Stimulated activated CD4-positive, alpha-beta T cell treated with anti-CD3 and anti-CD28 coated beads, Interleukin-1b, Interleukin-23, amount 100 ng/mL, for 1 hour (primary cell): ENCODE results near the gene TAF13.
"Not testable (repeated sequence)": the region's sequence is repeated elsewhere in the genome, so short reads cannot be mapped to it uniquely, and the experiment has no call there.

Experiments used
- DNase-seq, 2 donors: peaks; one replicate each; pipeline ENCODE4 v3.0.0-alpha.2; 2020; ENCODE audit warnings: low read depth in 2 of 2

TAF13 gene

GRCh38 chr1:109046671-109047070 is 29.1 kb downstream of the TAF13 start:
- no peak for DNase-seq

GRCh38 chr1:109045595-109045994 is 30.2 kb downstream of the TAF13 start:
- DNase-seq: no peak

- peak; percentile 81 to 91 for DNase-seq
Observed at GRCh38 chr1:109041621-109042468, 34.0 kb downstream of the TAF13 start, which contains the start of gene WDR47. TSS of gene WDR47 (minus strand) at chr1:109042102. CDS start at chr1:109023512, 18,590 bp downstream.

- peak in 1 of 2 donors; percentile 3 for DNase-seq
Observed at GRCh38 chr1:109040989-109041620, 34.7 kb downstream of the TAF13 start.

GRCh38 chr1:109040627-109040988 is 35.2 kb downstream of the TAF13 start:
- no peak for DNase-seq

- DNase-seq: no peak
Observed at GRCh38 chr1:109034382-109034781, 41.4 kb downstream of the TAF13 start.

- not testable (repeated sequence) for DNase-seq
Observed at GRCh38 chr1:109029493-109029892, 46.3 kb downstream of the TAF13 start.

- no peak for DNase-seq
Observed at GRCh38 chr1:109027841-109028240, 48.0 kb downstream of the TAF13 start.

- DNase-seq: no peak
Observed at GRCh38 chr1:109025694-109026093, 50.1 kb downstream of the TAF13 start.

GRCh38 chr1:109024646-109025045 is 51.2 kb downstream of the TAF13 start:
- no peak for DNase-seq

GRCh38 chr1:109020693-109021257 is 55.0 kb downstream of the TAF13 start:
- no peak for DNase-seq

GRCh38 chr1:109017719-109018118 is 58.1 kb downstream of the TAF13 start:
- DNase-seq: not testable (repeated sequence)

GRCh38 chr1:109017134-109017533 is 58.7 kb downstream of the TAF13 start:
- no peak for DNase-seq
